GM13976 (cell line): ENCODE results near the gene KCNJ2.

Experiments
- DNase-seq: peaks from one replicate; pipeline ENCODE4 v3.0.0; 2012; ENCODE audit warnings: low spot score
- CTCF ChIP-seq: IDR thresholded peaks from 2 replicates; pipeline ENCODE4 v1.5.1; 2012; ENCODE audit warnings: borderline replicate concordance, mild to moderate bottlenecking; ENCODE audit not compliant: insufficient read depth; ENCODE audit errors: extremely low read depth, missing control alignments, control extremely low read depth
- in situ Hi-C: fragments of 300-500 bp; cut with MboI; formaldehyde crosslinking; loops from one replicate; pipeline ENCODE4 v1.12.0; 2022; ENCODE audit warnings: low sequenced_read_pairs, mixed read lengths, inconsistent platforms; ENCODE audit not compliant: unreplicated experiment

Gene KCNJ2

DNA sequence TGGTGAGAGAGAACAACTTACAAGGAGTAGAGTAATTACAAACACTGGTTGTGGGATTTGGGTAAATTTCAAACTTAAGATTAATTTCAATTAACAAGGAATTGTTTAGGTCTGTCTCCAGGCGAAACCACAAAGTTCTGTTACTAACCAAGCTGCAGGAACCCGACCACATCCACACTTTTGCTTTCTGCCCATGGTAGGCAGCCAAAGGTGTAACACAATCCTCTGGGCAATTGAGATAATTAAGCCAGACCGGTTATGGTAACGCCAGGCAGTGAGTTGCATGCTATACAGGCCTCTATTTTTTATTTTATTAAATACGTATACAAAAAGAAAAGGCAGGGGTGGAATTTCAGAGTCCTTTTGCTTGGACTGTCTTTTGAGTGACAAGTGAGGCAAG lies 12.0 kb downstream of the KCNJ2 start:
- DNase-seq: no peak
- no peak for TF ChIP-seq CTCF
- in situ Hi-C loops: no loop called here

GRCh38 chr17:70181866-70182265 lies 12.5 kb downstream of the KCNJ2 start:
- TF ChIP-seq CTCF: no peak
- no peak for DNase-seq
- in situ Hi-C loops: no loop called here

- in situ Hi-C loops: no loop called here
- no peak for DNase-seq
- no peak for TF ChIP-seq CTCF
Observed at GRCh38 chr17:70183508-70183907, 14.2 kb downstream of the KCNJ2 start.

- no peak for TF ChIP-seq CTCF
- in situ Hi-C loops: no loop called here
- no peak for DNase-seq
Observed at GRCh38 chr17:70184207-70184606, 14.9 kb downstream of the KCNJ2 start.

- DNase-seq: no peak
- in situ Hi-C loops: no loop called here
- no peak for TF ChIP-seq CTCF
Observed at GRCh38 chr17:70184770-70185169, 15.4 kb downstream of the KCNJ2 start.

DNA sequence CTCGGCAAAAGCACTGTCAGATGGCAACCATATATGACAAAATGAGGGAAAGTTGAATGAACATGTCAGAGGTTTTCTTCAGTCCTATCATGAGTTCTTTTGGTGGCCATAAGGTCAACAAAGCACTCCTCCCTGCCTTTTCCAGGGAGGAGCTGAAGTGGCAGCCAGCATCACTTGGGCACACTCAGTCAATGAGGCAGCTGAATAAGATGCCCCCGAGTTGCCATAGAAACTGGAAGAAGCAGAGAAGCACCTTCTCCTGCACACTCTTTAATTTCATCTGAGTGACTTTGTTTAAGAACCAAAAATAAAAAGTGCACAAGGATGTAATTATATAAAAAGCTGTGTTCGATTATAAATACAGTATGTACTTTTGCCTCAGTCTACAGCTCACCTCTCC lies 16.0 kb downstream of the KCNJ2 start:
- no peak for DNase-seq
- TF ChIP-seq CTCF: no peak
- in situ Hi-C loops: no loop called here

GRCh38 chr17:70187383-70187782 lies 18.1 kb downstream of the KCNJ2 start:
- TF ChIP-seq CTCF: no peak
- in situ Hi-C loops: no loop called here

More at GRCh38 chr17:70187383-70187782, 18.1 kb downstream of the KCNJ2 start:
- DNase-seq: no peak
